Measurements from ENCODE around the gene DIO3.
"Not testable (repeated sequence)": the region's sequence is repeated elsewhere in the genome, so short reads cannot be mapped to it uniquely, and the experiment has no call there.

Gene DIO3

GRCh38 chr14:101563352-101563653, 2.0 kb downstream of the DIO3 start:
- no peak overlapping the region for H3K4me3 ChIP-seq (replicated peaks in 1 of 2; ENCODE audit: low read depth in 2 of 2, low read length in 2 of 2)
- TF ChIP-seq CTCF (IDR thresholded peaks at IDR 0.05; ENCODE audit: low read depth, low read length), result no peak
- no peak for DNase-seq (ENCODE audit: low read depth in 2 of 2)

- no peak for DNase-seq (ENCODE audit: low read depth in 2 of 2)
- TF ChIP-seq CTCF (IDR thresholded peaks at IDR 0.05; ENCODE audit: low read depth, low read length), result no peak
- H3K4me3 ChIP-seq (replicated peaks in 1 of 2; ENCODE audit: low read depth in 2 of 2, low read length in 2 of 2), result no peak overlapping the region
These were observed 2.6 kb downstream of the DIO3 start for GRCh38 chr14:101563654-101564443.

- DNase-seq (ENCODE audit: low read depth in 2 of 2), result no peak
- no peak overlapping the region for H3K4me3 ChIP-seq (replicated peaks in 1 of 2; ENCODE audit: low read depth in 2 of 2, low read length in 2 of 2)
- TF ChIP-seq CTCF (IDR thresholded peaks at IDR 0.05; ENCODE audit: low read depth, low read length), result no peak
These were observed 3.1 kb downstream of the DIO3 start for GRCh38 chr14:101564444-101564776.

- TF ChIP-seq CTCF (IDR thresholded peaks at IDR 0.05; ENCODE audit: low read depth, low read length), result no peak
- no peak for DNase-seq (ENCODE audit: low read depth in 2 of 2)
- H3K4me3 ChIP-seq (replicated peaks in 1 of 2; ENCODE audit: low read depth in 2 of 2, low read length in 2 of 2), result no peak overlapping the region
These were observed 3.8 kb downstream of the DIO3 start for GRCh38 chr14:101564819-101565698.

GRCh38 chr14:101567252-101567651, 6.0 kb downstream of the DIO3 start:
- TF ChIP-seq CTCF (IDR thresholded peaks at IDR 0.05; ENCODE audit: low read depth, low read length), result no peak
- no peak for DNase-seq (ENCODE audit: low read depth in 2 of 2)
- H3K4me3 ChIP-seq (replicated peaks in 1 of 2; ENCODE audit: low read depth in 2 of 2, low read length in 2 of 2), result no peak overlapping the region

- H3K4me3 ChIP-seq (replicated peaks in 1 of 2; ENCODE audit: low read depth in 2 of 2, low read length in 2 of 2), result no peak overlapping the region
- no peak for DNase-seq (ENCODE audit: low read depth in 2 of 2)
- TF ChIP-seq CTCF (IDR thresholded peaks at IDR 0.05; ENCODE audit: low read depth, low read length), result no peak
These were observed 9.7 kb downstream of the DIO3 start for GRCh38 chr14:101571004-101571403.

- not testable (repeated sequence) for DNase-seq (ENCODE audit: low read depth in 2 of 2); H3K4me3 ChIP-seq (replicated peaks in 1 of 2; ENCODE audit: low read depth in 2 of 2, low read length in 2 of 2)
These were observed 11.2 kb downstream of the DIO3 start for GRCh38 chr14:101572526-101572925.

Data from cardiac fibroblast (primary cell).